NCI-H446 (cell line): ENCODE measurements around the gene CRYBG1.

Source experiments
- DNase-seq, 2 experiments: peaks; one replicate each; lab custom pipeline; 2025; lab: John Stamatoyannopoulos, UW

CRYBG1 gene

GRCh38 chr6:106360410-106360988, at the start of gene CRYBG1:
CRYBG1 (plus strand) TSS chr6:106360717; CDS start chr6:106360909, 192 bp downstream.
- DNase-seq, result peak in 1 of 2 experiments; percentile 34

GRCh38 chr6:106315765-106316374, 44.6 kb upstream of the CRYBG1 start:
- no peak for DNase-seq

GRCh38 chr6:106316375-106316766, 44.1 kb upstream of the CRYBG1 start:
- no peak for DNase-seq

GRCh38 chr6:106318061-106318460, 42.5 kb upstream of the CRYBG1 start:
- no peak for DNase-seq

- no peak for DNase-seq
These were observed 41.7 kb upstream of the CRYBG1 start for GRCh38 chr6:106318851-106319250.

GRCh38 chr6:106321940-106322339, 38.6 kb upstream of the CRYBG1 start:
- DNase-seq, result no peak

GRCh38 chr6:106324726-106325335, 35.7 kb upstream of the CRYBG1 start:
- no peak for DNase-seq

GRCh38 chr6:106325336-106326178, 35.0 kb upstream of the CRYBG1 start, which contains the start of gene ATG5:
ATG5 (minus strand) TSS chr6:106325760; CDS start chr6:106316208, 9,552 bp downstream.
- DNase-seq, result peak; percentile 95 to 97

- peak in 1 of 2 experiments; percentile 41 for DNase-seq
These were observed 25.7 kb upstream of the CRYBG1 start for GRCh38 chr6:106334646-106335448.

- DNase-seq, result peak; percentile 33 to 63
These were observed 21.0 kb upstream of the CRYBG1 start for GRCh38 chr6:106339334-106340029.

GRCh38 chr6:106347219-106347618, 13.3 kb upstream of the CRYBG1 start:
- DNase-seq, result no peak

GRCh38 chr6:106356378-106356777, 4.1 kb upstream of the CRYBG1 start:
- no peak for DNase-seq

GRCh38 chr6:106359959-106360409, 533 bp upstream of the CRYBG1 start:
- no peak for DNase-seq

- DNase-seq, result no peak
These were observed 493 bp downstream of the CRYBG1 start for GRCh38 chr6:106360989-106361430.

GRCh38 chr6:106363401-106364138, 3.1 kb downstream of the CRYBG1 start:
- DNase-seq, result no peak

- no peak for DNase-seq
These were observed 9.2 kb downstream of the CRYBG1 start for GRCh38 chr6:106369739-106370138.

- no peak for DNase-seq
These were observed 10.1 kb downstream of the CRYBG1 start for GRCh38 chr6:106370639-106371038.

GRCh38 chr6:106372838-106373501, 12.5 kb downstream of the CRYBG1 start:
- DNase-seq, result no peak

GRCh38 chr6:106373502-106374239, 13.2 kb downstream of the CRYBG1 start:
- no peak for DNase-seq
